ENCODE results near the gene PDLIM4.

Gene PDLIM4

DNA sequence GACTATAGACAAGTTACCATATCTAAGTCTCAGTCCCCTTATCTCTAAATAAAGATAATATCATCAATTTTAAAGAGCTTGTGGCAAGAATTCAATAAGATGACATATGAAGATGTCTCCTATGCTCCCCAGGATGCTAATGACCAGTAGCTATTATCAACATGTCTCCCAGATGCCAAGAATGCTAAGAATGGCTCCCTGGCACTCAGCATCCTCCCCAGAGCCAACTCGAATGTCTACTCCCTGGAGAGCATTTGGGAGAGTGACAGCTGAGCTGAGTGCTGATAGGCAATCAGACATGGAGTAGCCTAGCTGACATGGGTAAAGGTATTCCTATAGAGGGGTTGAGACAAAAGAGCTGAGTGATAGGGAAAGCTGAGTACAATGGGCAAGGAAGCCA is 45.7 kb upstream of the PDLIM4 start:
- no peak for TF ChIP-seq CREB1 (IDR thresholded peaks at IDR 0.05; ENCODE audit: low read depth)
- TF ChIP-seq TEAD4 (IDR thresholded peaks at IDR 0.05) = peak; percentile 49
- no peak for TF ChIP-seq TAF1 (IDR thresholded peaks at IDR 0.05; ENCODE audit: low read depth)

DNA sequence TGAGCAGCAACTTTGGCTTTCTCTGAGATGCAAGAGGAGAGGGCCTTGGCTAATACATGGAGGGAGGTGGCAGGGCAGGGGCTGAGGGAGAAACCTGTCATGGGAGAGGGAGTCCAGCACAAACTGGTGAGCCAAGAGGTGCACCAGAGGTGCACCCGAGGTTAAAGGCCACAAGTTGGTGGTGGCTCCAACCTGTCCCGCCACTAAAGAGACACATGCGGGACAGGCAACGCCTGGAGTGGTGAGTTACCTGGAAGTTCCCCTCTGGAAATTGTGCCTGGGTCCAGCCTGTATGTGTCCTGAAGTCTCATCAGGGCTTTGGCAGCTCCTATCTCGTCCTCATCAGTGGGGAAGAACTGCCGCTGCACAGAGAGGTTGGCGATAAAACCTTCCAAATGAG is 43.8 kb upstream of the PDLIM4 start:
- no peak for TF ChIP-seq ZBTB7A (IDR thresholded peaks at IDR 0.05; ENCODE audit: low read depth)
- no peak for TF ChIP-seq YY1 (IDR thresholded peaks at IDR 0.05; ENCODE audit: low read depth)

DNA sequence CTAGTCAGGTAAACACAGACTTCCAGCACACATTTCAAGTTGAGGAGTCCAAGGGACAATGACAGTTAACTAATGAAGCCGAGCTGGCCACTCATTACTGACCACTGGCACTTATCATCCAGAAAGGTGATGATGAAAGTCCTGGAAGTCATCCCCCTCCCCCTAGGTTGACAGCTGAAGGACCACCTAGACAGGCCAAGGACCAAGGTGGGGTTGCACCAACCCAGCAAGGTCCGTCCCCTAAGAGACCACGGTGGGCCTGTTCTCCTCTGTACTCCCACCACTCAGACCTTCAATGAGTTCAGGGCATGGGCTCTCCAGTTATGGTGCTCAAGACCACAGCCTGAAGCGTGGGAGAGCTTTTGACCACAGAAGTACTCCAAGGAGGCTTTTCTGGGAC is 43.0 kb upstream of the PDLIM4 start:
- TF ChIP-seq EGR1 (IDR thresholded peaks at IDR 0.05) = no peak
- TF ChIP-seq EP300 (IDR thresholded peaks at IDR 0.05; ENCODE audit: borderline replicate concordance) = no peak
- no peak for TF ChIP-seq TAF1 (IDR thresholded peaks at IDR 0.05; ENCODE audit: low read depth)
- TF ChIP-seq YY1 (IDR thresholded peaks at IDR 0.05; ENCODE audit: low read depth) = no peak
- TF ChIP-seq USF1 (IDR thresholded peaks at IDR 0.05) = no peak
- TF ChIP-seq TCF12 (IDR thresholded peaks at IDR 0.05; ENCODE audit: low read depth) = no peak
- TF ChIP-seq NFIC (IDR thresholded peaks at IDR 0.05) = no peak
- TF ChIP-seq, protein P1, sequence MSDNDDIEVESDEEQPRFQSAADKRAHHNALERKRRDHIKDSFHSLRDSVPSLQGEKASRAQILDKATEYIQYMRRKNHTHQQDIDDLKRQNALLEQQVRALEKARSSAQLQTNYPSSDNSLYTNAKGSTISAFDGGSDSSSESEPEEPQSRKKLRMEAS (IDR thresholded peaks at IDR 0.05) = no peak
- TF ChIP-seq, protein P2, sequence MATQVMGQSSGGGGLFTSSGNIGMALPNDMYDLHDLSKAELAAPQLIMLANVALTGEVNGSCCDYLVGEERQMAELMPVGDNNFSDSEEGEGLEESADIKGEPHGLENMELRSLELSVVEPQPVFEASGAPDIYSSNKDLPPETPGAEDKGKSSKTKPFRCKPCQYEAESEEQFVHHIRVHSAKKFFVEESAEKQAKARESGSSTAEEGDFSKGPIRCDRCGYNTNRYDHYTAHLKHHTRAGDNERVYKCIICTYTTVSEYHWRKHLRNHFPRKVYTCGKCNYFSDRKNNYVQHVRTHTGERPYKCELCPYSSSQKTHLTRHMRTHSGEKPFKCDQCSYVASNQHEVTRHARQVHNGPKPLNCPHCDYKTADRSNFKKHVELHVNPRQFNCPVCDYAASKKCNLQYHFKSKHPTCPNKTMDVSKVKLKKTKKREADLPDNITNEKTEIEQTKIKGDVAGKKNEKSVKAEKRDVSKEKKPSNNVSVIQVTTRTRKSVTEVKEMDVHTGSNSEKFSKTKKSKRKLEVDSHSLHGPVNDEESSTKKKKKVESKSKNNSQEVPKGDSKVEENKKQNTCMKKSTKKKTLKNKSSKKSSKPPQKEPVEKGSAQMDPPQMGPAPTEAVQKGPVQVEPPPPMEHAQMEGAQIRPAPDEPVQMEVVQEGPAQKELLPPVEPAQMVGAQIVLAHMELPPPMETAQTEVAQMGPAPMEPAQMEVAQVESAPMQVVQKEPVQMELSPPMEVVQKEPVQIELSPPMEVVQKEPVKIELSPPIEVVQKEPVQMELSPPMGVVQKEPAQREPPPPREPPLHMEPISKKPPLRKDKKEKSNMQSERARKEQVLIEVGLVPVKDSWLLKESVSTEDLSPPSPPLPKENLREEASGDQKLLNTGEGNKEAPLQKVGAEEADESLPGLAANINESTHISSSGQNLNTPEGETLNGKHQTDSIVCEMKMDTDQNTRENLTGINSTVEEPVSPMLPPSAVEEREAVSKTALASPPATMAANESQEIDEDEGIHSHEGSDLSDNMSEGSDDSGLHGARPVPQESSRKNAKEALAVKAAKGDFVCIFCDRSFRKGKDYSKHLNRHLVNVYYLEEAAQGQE (IDR thresholded peaks at IDR 0.05; ENCODE audit: low read depth) = no peak
- no peak for TF ChIP-seq CREB1 (IDR thresholded peaks at IDR 0.05; ENCODE audit: low read depth)
- no peak for TF ChIP-seq TEAD4 (IDR thresholded peaks at IDR 0.05)
- no peak for TF ChIP-seq RAD21 (IDR thresholded peaks at IDR 0.05; ENCODE audit: low read depth)
- TF ChIP-seq ZBTB7A (IDR thresholded peaks at IDR 0.05; ENCODE audit: low read depth) = no peak
- no peak for TF ChIP-seq CEBPB (IDR thresholded peaks at IDR 0.05)
- no peak for TF ChIP-seq FOXM1 (IDR thresholded peaks at IDR 0.05; ENCODE audit: borderline replicate concordance, low read depth)

DNA sequence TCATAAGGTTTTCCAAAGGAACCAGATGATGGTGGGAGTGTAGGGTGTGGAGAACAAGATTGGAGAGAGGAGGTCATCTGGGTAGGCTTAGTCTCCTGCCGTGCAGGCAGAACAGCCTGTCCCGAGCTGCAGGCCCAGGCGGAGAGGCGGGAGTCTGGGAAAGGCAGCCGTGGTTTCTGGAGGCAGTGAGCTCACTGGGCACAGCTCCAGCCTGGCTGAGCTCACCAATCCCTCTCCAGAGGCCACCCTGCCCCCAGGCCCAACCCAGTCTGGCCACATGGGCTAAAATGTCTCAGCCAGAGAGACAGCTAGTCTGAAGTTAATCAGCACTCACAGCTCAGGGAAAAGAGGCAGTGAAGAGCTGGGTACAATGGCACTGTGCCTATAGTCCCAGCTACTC is 42.2 kb upstream of the PDLIM4 start:
- TF ChIP-seq CREB1 (IDR thresholded peaks at IDR 0.05; ENCODE audit: low read depth) = no peak
- no peak for TF ChIP-seq TAF1 (IDR thresholded peaks at IDR 0.05; ENCODE audit: low read depth)
- TF ChIP-seq, protein P1 (IDR thresholded peaks at IDR 0.05) = peak; percentile 71
- 0 out of 2 replicates have a peak, but pooled peaks have one; percentile 38 for TF ChIP-seq TCF12 (IDR thresholded peaks at IDR 0.05; ENCODE audit: low read depth)
- TF ChIP-seq NFIC (IDR thresholded peaks at IDR 0.05) = peak; percentile 67
- no peak for TF ChIP-seq EGR1 (IDR thresholded peaks at IDR 0.05)
- TF ChIP-seq ZBTB7A (IDR thresholded peaks at IDR 0.05; ENCODE audit: low read depth) = no peak
- TF ChIP-seq YY1 (IDR thresholded peaks at IDR 0.05; ENCODE audit: low read depth) = no peak
- no peak for TF ChIP-seq CEBPB (IDR thresholded peaks at IDR 0.05)
- TF ChIP-seq FOXM1 (IDR thresholded peaks at IDR 0.05; ENCODE audit: borderline replicate concordance, low read depth) = no peak
- TF ChIP-seq RAD21 (IDR thresholded peaks at IDR 0.05; ENCODE audit: low read depth) = no peak
- TF ChIP-seq EP300 (IDR thresholded peaks at IDR 0.05; ENCODE audit: borderline replicate concordance) = no peak
- TF ChIP-seq TEAD4 (IDR thresholded peaks at IDR 0.05) = no peak
- peak; percentile 74 for TF ChIP-seq USF1 (IDR thresholded peaks at IDR 0.05)

DNA sequence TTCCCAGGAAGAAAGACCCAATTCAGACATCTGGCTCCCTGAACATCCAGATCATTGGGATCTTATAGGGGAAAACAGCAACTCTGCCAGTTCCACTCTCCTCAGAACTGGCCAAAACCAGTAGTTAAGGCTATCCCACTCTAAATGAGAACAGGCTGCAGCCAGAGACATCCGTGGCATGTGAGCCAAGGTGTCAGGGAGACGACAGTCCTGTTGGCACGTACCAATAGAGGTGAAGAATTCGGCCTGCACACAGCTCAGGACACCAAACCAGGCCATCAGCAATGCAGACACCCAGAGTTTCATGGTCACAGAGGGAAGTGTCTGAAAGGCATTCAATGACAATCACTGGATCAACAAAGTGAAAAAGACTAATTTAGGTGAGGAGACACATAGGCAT is 39.2 kb upstream of the PDLIM4 start:
- TF ChIP-seq EP300 (IDR thresholded peaks at IDR 0.05; ENCODE audit: borderline replicate concordance) = no peak
- TF ChIP-seq FOXM1 (IDR thresholded peaks at IDR 0.05; ENCODE audit: borderline replicate concordance, low read depth) = no peak
- TF ChIP-seq ZBTB7A (IDR thresholded peaks at IDR 0.05; ENCODE audit: low read depth) = no peak
- no peak for TF ChIP-seq YY1 (IDR thresholded peaks at IDR 0.05; ENCODE audit: low read depth)
- no peak for TF ChIP-seq TEAD4 (IDR thresholded peaks at IDR 0.05)
- no peak for TF ChIP-seq CEBPB (IDR thresholded peaks at IDR 0.05)
- no peak for TF ChIP-seq EGR1 (IDR thresholded peaks at IDR 0.05)
- TF ChIP-seq, protein P2 (IDR thresholded peaks at IDR 0.05; ENCODE audit: low read depth) = no peak
- TF ChIP-seq TAF1 (IDR thresholded peaks at IDR 0.05; ENCODE audit: low read depth) = no peak
- no peak for TF ChIP-seq USF1 (IDR thresholded peaks at IDR 0.05)
- TF ChIP-seq TCF12 (IDR thresholded peaks at IDR 0.05; ENCODE audit: low read depth) = no peak
- no peak for TF ChIP-seq NFIC (IDR thresholded peaks at IDR 0.05)
- TF ChIP-seq CREB1 (IDR thresholded peaks at IDR 0.05; ENCODE audit: low read depth) = no peak
- TF ChIP-seq, protein P1 (IDR thresholded peaks at IDR 0.05) = no peak
